Activated naive CD8-positive, alpha-beta T cell treated with anti-CD3 and anti-CD28 coated beads, Interleukin-2, amount 10 ng/mL, durations not matched to agents 7 days and 5 days (primary cell): ENCODE measurements around the gene BLVRB. TPM values are rescaled to one million over a fixed set of nuclear protein-coding genes. Genes with fewer than 3 reads are reported as not detected.

Experiments
- ATAC-seq: fragments of 150-1000 bp; cut with Tn5 transposase; one replicate; pipeline ENCODE4 v1.10.0; 2021; ENCODE audit warnings: low read depth, moderate library complexity
- POLR2A ChIA-PET: fragments of 350-600 bp; sonication (Branson Sonifier 250); formaldehyde crosslinking; loops from one replicate; lab custom pipeline; 2021; ENCODE audit warnings: antibody characterized with exemption; lab: Charles Lee
- DNase-seq: peaks from one replicate; pipeline ENCODE4 v3.0.0; 2021
- H3K27ac Mint-ChIP-seq: one replicate; pipeline ENCODE4 v1.8.0; 2022; ENCODE audit warnings: mild to moderate bottlenecking, mixed read lengths
- H3K27me3 Mint-ChIP-seq: one replicate; pipeline ENCODE4 v1.8.0; 2022; ENCODE audit warnings: mild to moderate bottlenecking, moderate library complexity, mixed read lengths
- H3K36me3 Mint-ChIP-seq: one replicate; pipeline ENCODE4 v1.8.0; 2021; ENCODE audit warnings: mild to moderate bottlenecking, mixed read lengths
- H3K4me1 Mint-ChIP-seq: one replicate; pipeline ENCODE4 v1.8.0; 2021; ENCODE audit warnings: mixed read lengths
- H3K4me3 Mint-ChIP-seq: one replicate; pipeline ENCODE4 v1.8.0; 2022; ENCODE audit warnings: mild to moderate bottlenecking, moderate library complexity, mixed read lengths
- H3K9me3 Mint-ChIP-seq: one replicate; pipeline ENCODE4 v1.8.0; 2021; ENCODE audit warnings: mixed read lengths
- total RNA-seq, 2 experiments: library from RNA; stranded (reverse); gene quantifications; one replicate each; pipeline ENCODE4 v1.2.3, GENCODE V29; 2021

The BLVRB gene
- total RNA-seq, 2 experiments from 2014 or later = 20.4 to 21.5 TPM

- Mint-ChIP-seq H3K36me3 (no peaks in the 10 kb centered on the region), H3K4me1 (no peaks in the 10 kb centered on the region), H3K9me3 (no peaks in the 10 kb centered on the region), H3K27ac (no peak overlapping the region), H3K4me3 (no peak overlapping the region), H3K27me3 (no peaks in the 10 kb centered on the region)
- ATAC-seq (no peak), DNase-seq (no peak)
- POLR2A ChIA-PET = interaction anchor here (0.5 kb wide), 1 partner anchor 155 kb away, joined by 3 read pairs; no protein-coding TSS in a partner anchor
These were observed 12.3 kb downstream of the BLVRB start for GRCh38 chr19:40453151-40453735.

GRCh38 chr19:40452016-40452415 is 13.5 kb downstream of the BLVRB start:
- Mint-ChIP-seq H3K9me3 (no peaks in the 10 kb centered on the region), H3K36me3 (no peaks in the 10 kb centered on the region), H3K4me1 (no peaks in the 10 kb centered on the region), H3K27ac (no peak overlapping the region), H3K27me3 (no peaks in the 10 kb centered on the region), H3K4me3 (no peak overlapping the region)
- DNase-seq = no peak
- POLR2A ChIA-PET = interaction anchor here (0.6 kb wide), 1 partner anchor 381 kb away, joined by 3 read pairs; no protein-coding TSS in a partner anchor
- ATAC-seq = no peak

GRCh38 chr19:40450664-40451063 is 14.9 kb downstream of the BLVRB start:
- ATAC-seq = no peak
- Mint-ChIP-seq H3K27ac (no peak overlapping the region), H3K27me3 (no peaks in the 10 kb centered on the region), H3K9me3 (no peaks in the 10 kb centered on the region), H3K4me3 (no peak overlapping the region), H3K36me3 (no peaks in the 10 kb centered on the region), H3K4me1 (no peaks in the 10 kb centered on the region)
- POLR2A ChIA-PET = interaction anchor here (0.6 kb wide), 1 partner anchor 105 kb away, joined by 4 read pairs; no protein-coding TSS in a partner anchor
- no peak for DNase-seq

DNA sequence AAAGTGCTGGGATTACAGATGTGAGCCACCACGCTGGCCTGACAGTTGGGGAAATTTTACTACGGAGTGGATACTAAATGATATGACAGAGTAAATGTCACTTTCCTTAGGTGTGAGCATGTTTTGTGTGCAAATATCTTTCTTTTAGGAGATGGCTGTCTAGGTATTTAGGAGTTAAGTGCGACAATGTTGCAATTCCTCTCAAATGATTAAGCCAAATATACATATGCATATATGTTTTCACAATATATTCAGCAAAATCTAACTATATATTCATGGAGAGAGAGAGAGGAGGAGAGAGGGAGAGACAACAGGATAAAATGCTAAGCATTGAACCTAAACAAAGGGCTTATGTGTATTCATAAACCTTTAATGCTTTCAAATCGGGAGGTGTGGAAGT is 16.0 kb downstream of the BLVRB start:
- peaks cover 4% of the 10 kb centered on the region for H3K4me1 Mint-ChIP-seq

GRCh38 chr19:40446263-40446784 is 19.2 kb downstream of the BLVRB start:
- Mint-ChIP-seq H3K27me3 (no peaks in the 10 kb centered on the region), H3K36me3 (peaks cover 4% of the 10 kb centered on the region), H3K27ac (peak overlapping the region; percentile 27), H3K4me1 (peaks cover 11% of the 10 kb centered on the region), H3K4me3 (no peak overlapping the region), H3K9me3 (no peaks in the 10 kb centered on the region)
- POLR2A ChIA-PET = no interaction called here
- DNase-seq = no peak
- no peak for ATAC-seq

More for the DNA sequence above, 16.0 kb downstream of the BLVRB start:
- no peak for DNase-seq
- H3K27ac Mint-ChIP-seq = no peak overlapping the region
- no peak for ATAC-seq
- no peaks in the 10 kb centered on the region for H3K9me3 Mint-ChIP-seq
- no peaks in the 10 kb centered on the region for H3K27me3 Mint-ChIP-seq
- POLR2A ChIA-PET = no interaction called here
- no peaks in the 10 kb centered on the region for H3K36me3 Mint-ChIP-seq
- H3K4me3 Mint-ChIP-seq = no peak overlapping the region

DNA sequence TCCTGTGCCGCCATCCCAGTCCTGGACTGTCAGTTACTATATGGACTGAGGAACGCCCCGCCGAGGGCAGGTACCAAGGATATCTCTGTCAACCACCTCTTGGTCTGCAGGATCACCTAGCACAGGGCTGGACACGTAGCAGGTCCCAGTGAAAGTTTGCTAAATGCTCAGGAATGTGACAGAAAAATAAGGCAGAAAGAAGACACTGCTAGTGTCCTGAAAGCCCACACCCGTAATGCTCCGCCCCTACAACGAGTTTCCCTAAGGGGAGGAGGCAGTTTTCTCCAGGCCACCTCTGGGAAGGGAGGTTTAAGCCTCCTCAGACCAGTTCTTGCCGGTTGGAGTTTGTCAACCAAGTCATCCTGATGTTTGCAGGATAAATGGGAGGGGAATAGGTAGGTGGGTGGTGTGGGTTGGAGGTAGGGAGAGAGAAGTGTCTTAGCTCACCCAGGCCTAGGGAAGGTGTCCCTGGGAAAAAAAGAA is 19.7 kb downstream of the BLVRB start:
- H3K4me3 Mint-ChIP-seq = peak overlapping the region; percentile 50
- peaks cover 11% of the 10 kb centered on the region for H3K4me1 Mint-ChIP-seq
- H3K27me3 Mint-ChIP-seq = no peaks in the 10 kb centered on the region
- H3K27ac Mint-ChIP-seq = no peak overlapping the region
- peaks cover 7% of the 10 kb centered on the region for H3K36me3 Mint-ChIP-seq
- ATAC-seq = no peak
- DNase-seq = no peak
- no peaks in the 10 kb centered on the region for H3K9me3 Mint-ChIP-seq
- POLR2A ChIA-PET = no interaction called here

GRCh38 chr19:40444825-40445312 is 20.7 kb downstream of the BLVRB start:
- Mint-ChIP-seq H3K36me3 (peaks cover 9% of the 10 kb centered on the region), H3K27me3 (no peaks in the 10 kb centered on the region), H3K4me3 (peak overlapping the region; percentile 96), H3K27ac (peak overlapping the region; percentile 96), H3K9me3 (no peaks in the 10 kb centered on the region), H3K4me1 (peaks cover 11% of the 10 kb centered on the region)
- no peak for DNase-seq
- no peak for ATAC-seq
- POLR2A ChIA-PET = interaction anchor here (1.4 to 3.3 kb wide), 3 partner anchors 18 to 97 kb away, joined by 4 to 35 read pairs (median 22); partner anchors contain the start of genes C19orf47, PLD3 and SERTAD1

GRCh38 chr19:40444000-40444824 is 21.3 kb downstream of the BLVRB start, which contains the start of gene SERTAD3:
Gene SERTAD3, minus strand, starts transcription at chr19:40444335. Its CDS starts 2,255 bp downstream, at chr19:40442080.
- Mint-ChIP-seq H3K36me3 (peaks cover 9% of the 10 kb centered on the region), H3K27ac (peak within 1 kb of the TSS; percentile 96), H3K4me1 (peaks cover 16% of the 10 kb centered on the region), H3K9me3 (no peaks in the 10 kb centered on the region), H3K27me3 (no peaks in the 10 kb centered on the region), H3K4me3 (peak within 1 kb of the TSS; percentile 96)
- peak; percentile 99 for DNase-seq
- POLR2A ChIA-PET = interaction anchor here (1.0 to 3.3 kb wide), 9 partner anchors 11 to 159 kb away, joined by 3 to 35 read pairs (median 5); partner anchors contain the start of genes BLVRB, C19orf47, PLD3 and SERTAD1
- peak; percentile 64 for ATAC-seq

GRCh38 chr19:40443131-40443999 is 22.2 kb downstream of the BLVRB start:
- peak; percentile 97 for DNase-seq

DNA sequence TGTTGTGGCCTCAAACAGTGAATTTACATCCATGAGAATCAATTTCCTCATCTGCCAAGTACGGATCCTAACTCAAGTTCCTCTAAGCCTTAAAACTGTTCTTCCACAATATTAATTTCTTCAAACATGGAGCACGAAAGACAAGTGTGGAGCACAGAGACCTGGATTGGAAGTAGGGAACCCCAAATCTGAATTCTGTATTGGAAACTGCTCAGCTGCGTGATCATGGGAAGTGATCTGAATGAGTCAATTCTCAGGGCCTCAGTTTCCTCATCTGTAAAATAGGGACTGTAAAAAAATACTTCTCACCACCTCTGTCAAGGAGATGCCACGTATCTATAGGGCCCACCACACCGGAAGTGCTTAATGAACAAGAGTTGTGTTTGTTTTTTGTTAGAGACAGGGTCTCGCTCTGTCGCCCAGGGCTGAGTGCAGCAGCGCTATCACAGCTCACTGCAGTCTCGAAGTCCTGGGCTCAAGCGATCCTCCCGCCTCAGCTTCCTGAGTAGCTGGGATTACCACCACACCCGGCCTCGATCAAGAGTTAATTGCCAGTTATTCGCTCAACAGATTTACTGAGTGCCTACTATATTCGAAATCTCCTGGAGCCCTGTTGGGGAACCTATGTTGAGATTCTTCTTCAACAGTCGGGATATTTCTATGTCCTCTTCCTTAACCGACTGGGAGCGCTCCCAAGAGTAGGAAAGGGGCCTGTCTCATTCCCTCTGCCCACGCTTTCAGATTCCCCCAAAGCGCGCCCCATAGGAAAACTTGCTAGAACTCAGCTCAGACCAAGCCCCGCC is 23.0 kb downstream of the BLVRB start:
- H3K27me3 Mint-ChIP-seq = no peaks in the 10 kb centered on the region
- no peaks in the 10 kb centered on the region for H3K9me3 Mint-ChIP-seq
- peaks cover 16% of the 10 kb centered on the region for H3K4me1 Mint-ChIP-seq
- H3K27ac Mint-ChIP-seq = peak overlapping the region; percentile 93
- peak overlapping the region; percentile 96 for H3K4me3 Mint-ChIP-seq
- POLR2A ChIA-PET = interaction anchor here (0.6 to 3.3 kb wide), 13 partner anchors 9 to 1544 kb away, joined by 3 to 35 read pairs (median 5); partner anchors contain the start of genes BLVRB and SERTAD1
- no peak for ATAC-seq
- no peak for DNase-seq
- peaks cover 9% of the 10 kb centered on the region for H3K36me3 Mint-ChIP-seq

More at GRCh38 chr19:40443131-40443999, 22.2 kb downstream of the BLVRB start:
- peak; percentile 87 for ATAC-seq
- peaks cover 16% of the 10 kb centered on the region for H3K4me1 Mint-ChIP-seq
- POLR2A ChIA-PET = interaction anchor here (1.0 to 3.3 kb wide), 12 partner anchors 10 to 158 kb away, joined by 3 to 35 read pairs (median 5); partner anchors contain the start of genes BLVRB and SERTAD1
- peak overlapping the region; percentile 96 for H3K27ac Mint-ChIP-seq
- H3K9me3 Mint-ChIP-seq = no peaks in the 10 kb centered on the region
- no peaks in the 10 kb centered on the region for H3K27me3 Mint-ChIP-seq
- H3K4me3 Mint-ChIP-seq = peak overlapping the region; percentile 96
- peaks cover 9% of the 10 kb centered on the region for H3K36me3 Mint-ChIP-seq

- Mint-ChIP-seq H3K27ac (peak overlapping the region; percentile 93), H3K4me3 (peak overlapping the region; percentile 96), H3K36me3 (peaks cover 9% of the 10 kb centered on the region), H3K9me3 (no peaks in the 10 kb centered on the region), H3K27me3 (no peaks in the 10 kb centered on the region), H3K4me1 (peaks cover 16% of the 10 kb centered on the region)
- DNase-seq (no peak), ATAC-seq (no peak)
- POLR2A ChIA-PET = interaction anchor here (3.0 to 3.3 kb wide), 2 partner anchors 15 to 21 kb away, joined by 22 to 35 read pairs; partner anchors contain the start of gene SERTAD1
These were observed 23.8 kb downstream of the BLVRB start for GRCh38 chr19:40441719-40442253.
